ENCODE data around the gene IL6R.

GRCh38 chr1:154420961-154421924, 16.1 kb downstream of the IL6R start:
- TF ChIP-seq CTCF (conservative IDR thresholded peaks at IDR 0.05; ENCODE audit: low read depth, low read length) (no peak), FOS (IDR thresholded peaks at IDR 0.05; ENCODE audit: low read depth, low read length) (no peak), RCOR1 (IDR thresholded peaks at IDR 0.05; ENCODE audit: insufficient replicate concordance, low read length) (no peak), CEBPB (IDR thresholded peaks at IDR 0.05; ENCODE audit: low read depth, low read length) (no peak), POLR2A (IDR thresholded peaks at IDR 0.05; ENCODE audit: low read depth, low read length) (no peak), RFX5 (IDR thresholded peaks at IDR 0.05; ENCODE audit: low read depth, low read length) (no peak), ELK1 (IDR thresholded peaks at IDR 0.05; ENCODE audit: borderline replicate concordance, low read depth, low read length) (no peak), USF2 (IDR thresholded peaks at IDR 0.05; ENCODE audit: low read depth, low read length) (no peak), BHLHE40 (IDR thresholded peaks at IDR 0.05; ENCODE audit: low read depth, low read length) (no peak), NFE2L2 (IDR thresholded peaks at IDR 0.05; ENCODE audit: low read depth, low read length) (no peak), MXI1 (IDR thresholded peaks at IDR 0.05; ENCODE audit: borderline replicate concordance, low read depth, low read length) (no peak), MAFK (IDR thresholded peaks at IDR 0.05; ENCODE audit: low read depth, low read length) (no peak), SMC3 (IDR thresholded peaks at IDR 0.05; ENCODE audit: low read depth, low read length) (no peak)

Data from IMR-90 (cell line).